Prostate gland (tissue), 2 donors: ENCODE results near the gene SPRYD3.

ENCODE experiments used
- CTCF ChIP-seq, 4 experiments: fragments of 200-600 bp in 2 of 4; fragments of 450-650 bp in 2 of 4; sonication (generic) in 2 of 4; IDR thresholded peaks; 1 replicate in 3 of 4; 2 replicates in 1 of 4; pipeline ENCODE4 v1.5.1; 2016 to 2019; ENCODE audit warnings: antibody characterized with exemption in 4 of 4, mild to moderate bottlenecking in 2 of 4, moderate library complexity in 2 of 4
- POLR2A ChIP-seq: fragments of 450-650 bp; IDR thresholded peaks from one replicate; pipeline ENCODE4 v1.6.1; 2016; ENCODE audit warnings: antibody characterized with exemption, mild to moderate bottlenecking
- POLR2AphosphoS5 ChIP-seq: sonication (generic); formaldehyde crosslinking; IDR thresholded peaks from one replicate; pipeline ENCODE4 v1.6.1; 2017; ENCODE audit warnings: antibody characterized with exemption

GRCh38 chr12:53044052-53044581 lies 35.1 kb downstream of the SPRYD3 start:
- TF ChIP-seq CTCF (IDR thresholded peaks at IDR 0.05) (no peak), POLR2A (no peak), POLR2AphosphoS5 (peak; percentile 28)
